SK-N-SH (cell line): ENCODE data around the gene GALC. TPM values are rescaled to one million over a fixed set of nuclear protein-coding genes. Genes with fewer than 3 reads are reported as not detected.

ENCODE experiments used
- CTCF ChIA-PET: fragments of 300-600, 350-600 bp; formaldehyde crosslinking; extraction: SDS; loops from one replicate; lab custom pipeline; 2021; lab: Yijun Ruan, JAX
- POLR2A ChIA-PET: fragments of 350-600 bp; sonication (Branson Sonifier 250); formaldehyde crosslinking; extraction: SDS; loops from one replicate; lab custom pipeline; 2020; ENCODE audit warnings: antibody characterized with exemption, inconsistent platforms; lab: Yijun Ruan, JAX
- DNase-seq: peaks from one replicate; pipeline ENCODE4 v3.0.0; 2012
- H2AFZ ChIP-seq: fragments of 200-600 bp; sonication (generic); 2 replicates; pipeline ENCODE4 v1.8.1; 2016; ENCODE audit warnings: antibody characterized with exemption, mild to moderate bottlenecking, low read depth
- H3F3A ChIP-seq: fragments of 200-600 bp; sonication (generic); replicated peaks from 2 replicates; pipeline ENCODE3; 2016; ENCODE audit warnings: antibody characterized with exemption, mild to moderate bottlenecking; ENCODE audit not compliant: insufficient read depth
- H3K27ac ChIP-seq, 2 experiments: fragments of 200-500 bp in 1 of 2; fragments of 200-600 bp in 1 of 2; sonication (Bioruptor generic) in 1 of 2; sonication (generic), shearing (Covaris generic) in 1 of 2; 2 replicates each; pipeline versions ENCODE4 v1.5.1 to v1.6.1; 2014 to 2016; ENCODE audit warnings: low read depth in 2 of 2, inconsistent platforms in 1 of 2, low read length in 1 of 2, mild to moderate bottlenecking in 1 of 2, mixed read lengths in 1 of 2
- H3K27me3 ChIP-seq: fragments of 200-600 bp; sonication (generic), shearing (Covaris generic); 2 replicates; pipeline ENCODE4 v1.6.1; 2016; ENCODE audit warnings: mixed run types; ENCODE audit not compliant: insufficient read depth
- H3K36me3 ChIP-seq, 2 experiments: fragments of 200-500 bp in 1 of 2; fragments of 200-600 bp in 1 of 2; sonication (Bioruptor generic) in 1 of 2; sonication (generic) in 1 of 2; replicated peaks in 1 of 2; 2 replicates each; pipeline versions ENCODE3 to v1.5.1; 2014 to 2016; ENCODE audit warnings: low read length in 1 of 2, mild to moderate bottlenecking in 1 of 2; ENCODE audit not compliant: insufficient read depth in 2 of 2, control insufficient read depth in 1 of 2
- H3K4me1 ChIP-seq, 2 experiments: fragments of 200-500 bp in 1 of 2; fragments of 200-600 bp in 1 of 2; sonication (Bioruptor generic) in 1 of 2; sonication (generic), shearing (Covaris generic) in 1 of 2; 2 replicates each; pipeline versions ENCODE4 v1.5.1 to v1.6.1; 2014 to 2016; ENCODE audit warnings: low read depth in 1 of 2, low read length in 1 of 2, mixed run types in 1 of 2; ENCODE audit not compliant: insufficient read depth in 2 of 2, control insufficient read depth in 1 of 2
- H3K4me2 ChIP-seq: fragments of 200-600 bp; sonication (generic), shearing (Covaris generic); 2 replicates; pipeline ENCODE4 v1.6.1; 2017; ENCODE audit warnings: mixed run types
- H3K4me3 ChIP-seq, 2 experiments: fragments of 200-500 bp in 1 of 2; fragments of 200-600 bp in 1 of 2; sonication (Bioruptor generic) in 1 of 2; sonication (generic), shearing (Covaris generic) in 1 of 2; 2 replicates each; pipeline versions ENCODE4 v1.5.1 to v1.8.1; 2014 to 2016; ENCODE audit warnings: low read depth in 2 of 2, inconsistent platforms in 1 of 2, low read length in 1 of 2, mild to moderate bottlenecking in 1 of 2, mixed read lengths in 1 of 2, moderate library complexity in 1 of 2
- H3K79me2 ChIP-seq: fragments of 200-600 bp; sonication (generic); 2 replicates; pipeline ENCODE4 v1.8.1; 2017; ENCODE audit warnings: mild to moderate bottlenecking; ENCODE audit not compliant: insufficient read depth
- H3K9ac ChIP-seq: fragments of 200-600 bp; sonication (generic); 2 replicates; pipeline ENCODE4 v1.6.1; 2017; ENCODE audit warnings: mixed run types
- H3K9me2 ChIP-seq: fragments of 200-600 bp; sonication (generic); 2 replicates; pipeline ENCODE4 v1.6.1; 2017; ENCODE audit warnings: mixed run types
- H3K9me3 ChIP-seq: fragments of 200-600 bp; sonication (generic); 2 replicates; pipeline ENCODE4 v1.6.1; 2017; ENCODE audit warnings: mixed run types, mild to moderate bottlenecking, moderate library complexity
- H4K20me1 ChIP-seq: fragments of 200-600 bp; sonication (generic); 2 replicates; pipeline ENCODE4 v1.6.1; 2017; ENCODE audit warnings: mild to moderate bottlenecking, mixed run types; ENCODE audit not compliant: insufficient read depth
- CHD2 ChIP-seq: fragments of 150-350 bp; IDR thresholded peaks from 2 replicates; pipeline ENCODE4 v1.6.1; 2018; ENCODE audit warnings: low read length; ENCODE audit not compliant: partially characterized antibody
- EZH2phosphoT487 ChIP-seq: fragments of 200-600 bp; sonication (generic); IDR thresholded peaks from 2 replicates; pipeline ENCODE4 v1.6.1; 2017; ENCODE audit warnings: low read depth, mixed run types, mild to moderate bottlenecking, antibody characterized with exemption, moderate library complexity, borderline replicate concordance
- FOSL2 ChIP-seq: IDR thresholded peaks from 2 replicates; pipeline ENCODE4 v1.4.0; 2012; ENCODE audit warnings: low read depth, mild to moderate bottlenecking, moderate library complexity, borderline replicate concordance
- GATA2 ChIP-seq: sonication (generic); formaldehyde crosslinking; IDR thresholded peaks from 2 replicates; pipeline ENCODE4 v1.5.0; 2020; ENCODE audit warnings: mild to moderate bottlenecking, missing genetic modification reagents
- JUND ChIP-seq: IDR thresholded peaks from 2 replicates; pipeline ENCODE4 v1.4.0; 2012
- NFIC ChIP-seq: IDR thresholded peaks from 2 replicates; pipeline ENCODE4 v1.4.0; 2012; ENCODE audit warnings: borderline replicate concordance
- NRF1 ChIP-seq: IDR thresholded peaks from 2 replicates; pipeline ENCODE4 v1.6.1; 2012; ENCODE audit warnings: low read depth, mild to moderate bottlenecking, low read length
- POLR2AphosphoS5 ChIP-seq: IDR thresholded peaks from 2 replicates; pipeline ENCODE4 v1.6.1; 2012; ENCODE audit warnings: low read depth, low read length
- RFX5 ChIP-seq: IDR thresholded peaks from 2 replicates; pipeline ENCODE4 v1.6.1; 2012; ENCODE audit warnings: mild to moderate bottlenecking, improper control_type of control experiment, low read length
- WGBS: methylation state at CpG from one replicate; pipeline ENCODE4 v1.1.6; 2017; ENCODE audit warnings: low lambda C conversion rate; 5-methylcytosine and 5-hydroxymethylcytosine counted together
- polyA plus RNA-seq, 3 experiments: library from polyadenylated mRNA; depleted of rRNA; stranded (reverse); fragments of >200 nt; gene quantifications; 2 replicates each; pipeline ENCODE4 v1.2.3, GENCODE V29; 2012
- TF ChIP-seq, protein P1 (sequence below): IDR thresholded peaks from 2 replicates; pipeline ENCODE4 v1.4.0; 2012; ENCODE audit warnings: low read depth, borderline replicate concordance
- TF ChIP-seq, protein P2 (sequence below): IDR thresholded peaks from 2 replicates; pipeline ENCODE4; 2012

GALC gene
- polyA plus RNA-seq, 1 of the 3 experiments (the other 2 are of a cell fraction) = 9.7 TPM

- TF ChIP-seq EZH2phosphoT487 (no peak), POLR2AphosphoS5 (no peak), FOSL2 (no peak)
- TF ChIP-seq, protein P1, sequence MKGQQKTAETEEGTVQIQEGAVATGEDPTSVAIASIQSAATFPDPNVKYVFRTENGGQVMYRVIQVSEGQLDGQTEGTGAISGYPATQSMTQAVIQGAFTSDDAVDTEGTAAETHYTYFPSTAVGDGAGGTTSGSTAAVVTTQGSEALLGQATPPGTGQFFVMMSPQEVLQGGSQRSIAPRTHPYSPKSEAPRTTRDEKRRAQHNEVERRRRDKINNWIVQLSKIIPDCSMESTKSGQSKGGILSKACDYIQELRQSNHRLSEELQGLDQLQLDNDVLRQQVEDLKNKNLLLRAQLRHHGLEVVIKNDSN = no peak
- TF ChIP-seq, all 33 proteins: peak for 0
Measured at GRCh38 chr14:88003425-88003824, 10.4 kb upstream of the GALC start (continued).

GRCh38 chr14:88002421-88003075 lies 9.6 kb upstream of the GALC start:
- H3F3A ChIP-seq = no peaks in the 10 kb centered on the region
- no peak overlapping the region for H3K27ac ChIP-seq
- no peaks in the 10 kb centered on the region for H3K9me2 ChIP-seq
- no peaks in the 10 kb centered on the region for H3K9me3 ChIP-seq
- H3K4me3 ChIP-seq = no peak overlapping the region
- POLR2A ChIA-PET = no interaction called here
- no peaks in the 10 kb centered on the region for H3K36me3 ChIP-seq
- no peak for TF ChIP-seq NRF1
- H3K4me1 ChIP-seq = no peaks in the 10 kb centered on the region
- 62% methylated on average over 4 of the region's 4 CpGs for WGBS
- no peak overlapping the region for H3K9ac ChIP-seq
- CTCF ChIA-PET = interaction anchor here (1.1 to 5.1 kb wide), 2 partner anchors 13 to 166 kb away, joined by 4 to 34 read pairs; no protein-coding TSS in a partner anchor
- no peaks in the 10 kb centered on the region for H3K27me3 ChIP-seq
- DNase-seq = no peak
- H3K79me2 ChIP-seq = no peaks in the 10 kb centered on the region
- H4K20me1 ChIP-seq = no peaks in the 10 kb centered on the region
- H2AFZ ChIP-seq = no peak overlapping the region
- H3K4me2 ChIP-seq = no peak overlapping the region

GRCh38 chr14:87999277-87999676 lies 6.3 kb upstream of the GALC start:
- H4K20me1 ChIP-seq = no peaks in the 10 kb centered on the region
- DNase-seq = no peak
- no peak overlapping the region for H3K9ac ChIP-seq
- no peak overlapping the region for H3K4me2 ChIP-seq
- no peaks in the 10 kb centered on the region for H3K9me2 ChIP-seq
- H3K4me3 ChIP-seq = no peak overlapping the region
- no peaks in the 10 kb centered on the region for H3K9me3 ChIP-seq
- WGBS = 80% methylated on average over 2 of the region's 2 CpGs
- ChIA-PET CTCF (interaction anchor here (1.2 to 1.3 kb wide), 2 partner anchors 15 to 190 kb away, joined by 3 read pairs; no protein-coding TSS in a partner anchor), POLR2A (no interaction called here)
- no peaks in the 10 kb centered on the region for H3K27me3 ChIP-seq
- H3K4me1 ChIP-seq = no peaks in the 10 kb centered on the region
- H3K27ac ChIP-seq = no peak overlapping the region
- H2AFZ ChIP-seq = no peak overlapping the region
- no peak for TF ChIP-seq GATA2 (CRISPR knock-in tag)
- TF ChIP-seq CHD2 = no peak
- no peak for TF ChIP-seq NFIC
- TF ChIP-seq RFX5 = no peak
- no peak for TF ChIP-seq JUND
- TF ChIP-seq, protein P1 = no peak
- TF ChIP-seq, protein P2, sequence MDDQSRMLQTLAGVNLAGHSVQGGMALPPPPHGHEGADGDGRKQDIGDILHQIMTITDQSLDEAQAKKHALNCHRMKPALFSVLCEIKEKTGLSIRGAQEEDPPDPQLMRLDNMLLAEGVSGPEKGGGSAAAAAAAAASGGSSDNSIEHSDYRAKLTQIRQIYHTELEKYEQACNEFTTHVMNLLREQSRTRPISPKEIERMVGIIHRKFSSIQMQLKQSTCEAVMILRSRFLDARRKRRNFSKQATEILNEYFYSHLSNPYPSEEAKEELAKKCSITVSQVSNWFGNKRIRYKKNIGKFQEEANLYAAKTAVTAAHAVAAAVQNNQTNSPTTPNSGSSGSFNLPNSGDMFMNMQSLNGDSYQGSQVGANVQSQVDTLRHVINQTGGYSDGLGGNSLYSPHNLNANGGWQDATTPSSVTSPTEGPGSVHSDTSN = no peak
- no peak for TF ChIP-seq EZH2phosphoT487
- no peak for TF ChIP-seq POLR2AphosphoS5
- H3K79me2 ChIP-seq = no peaks in the 10 kb centered on the region
- H3K36me3 ChIP-seq = no peaks in the 10 kb centered on the region
- H3F3A ChIP-seq = no peaks in the 10 kb centered on the region
